22Rv1 (cell line): Measurements from ENCODE around the gene ZBTB21.

Experiments used
- H3K27ac ChIP-seq: fragments of 450-650 bp; 2 replicates; pipeline ENCODE4 v1.5.1; 2017
- ZFX ChIP-seq: fragments of 450-650 bp; IDR thresholded peaks from 2 replicates; pipeline ENCODE4 v1.6.1; 2017; ENCODE audit warnings: antibody characterized with exemption, borderline replicate concordance
- TF ChIP-seq, protein P1 (sequence below): fragments of 450-650 bp; IDR thresholded peaks from 2 replicates; pipeline ENCODE4 v1.5.1; 2017; ENCODE audit warnings: mild to moderate bottlenecking

The ZBTB21 gene

DNA sequence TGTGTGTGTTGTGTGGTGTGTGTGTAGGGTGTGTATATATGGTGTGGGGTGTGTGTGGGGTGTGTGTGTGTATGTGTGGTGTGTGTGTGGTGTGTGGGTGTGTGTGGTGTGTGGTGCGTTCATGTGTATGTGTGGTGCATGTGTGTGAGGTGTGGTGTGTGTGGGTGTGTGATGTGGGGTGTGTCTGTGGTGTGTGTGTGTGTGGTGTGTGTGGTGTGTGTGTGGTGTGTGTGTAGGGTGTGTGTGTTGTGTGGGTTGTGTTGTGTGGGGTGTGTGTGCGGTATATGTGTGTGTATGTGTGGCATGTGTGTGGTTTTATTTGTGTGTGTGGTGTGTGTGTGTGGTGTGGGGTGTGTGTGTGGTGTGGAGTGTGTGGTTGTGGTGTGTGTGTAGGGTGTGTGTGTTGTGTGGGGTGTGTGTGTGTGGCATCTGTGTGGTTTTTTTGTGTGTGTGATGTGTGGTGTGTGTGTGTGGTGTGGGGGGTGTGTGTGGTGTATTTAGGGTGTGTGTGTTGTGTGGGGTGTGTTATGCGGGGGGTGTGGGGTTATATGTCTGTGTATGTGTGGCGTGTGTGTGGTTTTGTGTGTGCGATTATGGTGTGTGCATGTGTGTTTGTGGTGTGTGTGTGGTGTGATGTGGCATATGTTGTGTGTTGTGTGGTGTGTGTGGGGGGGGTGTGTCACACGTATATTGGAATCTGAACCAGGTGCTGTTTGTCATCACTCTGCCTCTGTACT is 17.1 kb upstream of the ZBTB21 start:
- no peak for TF ChIP-seq ZFX
- TF ChIP-seq, protein P1, sequence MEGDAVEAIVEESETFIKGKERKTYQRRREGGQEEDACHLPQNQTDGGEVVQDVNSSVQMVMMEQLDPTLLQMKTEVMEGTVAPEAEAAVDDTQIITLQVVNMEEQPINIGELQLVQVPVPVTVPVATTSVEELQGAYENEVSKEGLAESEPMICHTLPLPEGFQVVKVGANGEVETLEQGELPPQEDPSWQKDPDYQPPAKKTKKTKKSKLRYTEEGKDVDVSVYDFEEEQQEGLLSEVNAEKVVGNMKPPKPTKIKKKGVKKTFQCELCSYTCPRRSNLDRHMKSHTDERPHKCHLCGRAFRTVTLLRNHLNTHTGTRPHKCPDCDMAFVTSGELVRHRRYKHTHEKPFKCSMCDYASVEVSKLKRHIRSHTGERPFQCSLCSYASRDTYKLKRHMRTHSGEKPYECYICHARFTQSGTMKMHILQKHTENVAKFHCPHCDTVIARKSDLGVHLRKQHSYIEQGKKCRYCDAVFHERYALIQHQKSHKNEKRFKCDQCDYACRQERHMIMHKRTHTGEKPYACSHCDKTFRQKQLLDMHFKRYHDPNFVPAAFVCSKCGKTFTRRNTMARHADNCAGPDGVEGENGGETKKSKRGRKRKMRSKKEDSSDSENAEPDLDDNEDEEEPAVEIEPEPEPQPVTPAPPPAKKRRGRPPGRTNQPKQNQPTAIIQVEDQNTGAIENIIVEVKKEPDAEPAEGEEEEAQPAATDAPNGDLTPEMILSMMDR: no peak
- no peak overlapping the region for H3K27ac ChIP-seq

DNA sequence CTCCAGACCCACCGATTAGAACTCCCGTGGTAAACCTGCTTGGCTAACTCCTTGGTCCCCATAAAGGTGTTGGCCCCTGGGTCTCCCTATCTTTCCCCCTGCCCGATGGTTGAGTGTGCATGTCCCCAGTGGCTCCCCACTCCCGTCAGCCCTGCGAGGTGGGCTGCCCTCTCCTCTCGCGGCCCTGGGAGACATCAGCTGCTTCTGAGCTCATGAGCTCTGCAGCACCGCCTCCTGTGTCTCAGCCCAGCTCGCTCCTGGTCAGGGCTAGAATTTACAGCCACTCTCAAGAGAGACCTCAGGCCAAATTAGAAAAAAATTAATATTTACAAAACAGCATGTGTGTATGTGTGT is 15.9 kb upstream of the ZBTB21 start:
- TF ChIP-seq, protein P1: no peak
- TF ChIP-seq ZFX: no peak
- H3K27ac ChIP-seq: no peak overlapping the region

DNA sequence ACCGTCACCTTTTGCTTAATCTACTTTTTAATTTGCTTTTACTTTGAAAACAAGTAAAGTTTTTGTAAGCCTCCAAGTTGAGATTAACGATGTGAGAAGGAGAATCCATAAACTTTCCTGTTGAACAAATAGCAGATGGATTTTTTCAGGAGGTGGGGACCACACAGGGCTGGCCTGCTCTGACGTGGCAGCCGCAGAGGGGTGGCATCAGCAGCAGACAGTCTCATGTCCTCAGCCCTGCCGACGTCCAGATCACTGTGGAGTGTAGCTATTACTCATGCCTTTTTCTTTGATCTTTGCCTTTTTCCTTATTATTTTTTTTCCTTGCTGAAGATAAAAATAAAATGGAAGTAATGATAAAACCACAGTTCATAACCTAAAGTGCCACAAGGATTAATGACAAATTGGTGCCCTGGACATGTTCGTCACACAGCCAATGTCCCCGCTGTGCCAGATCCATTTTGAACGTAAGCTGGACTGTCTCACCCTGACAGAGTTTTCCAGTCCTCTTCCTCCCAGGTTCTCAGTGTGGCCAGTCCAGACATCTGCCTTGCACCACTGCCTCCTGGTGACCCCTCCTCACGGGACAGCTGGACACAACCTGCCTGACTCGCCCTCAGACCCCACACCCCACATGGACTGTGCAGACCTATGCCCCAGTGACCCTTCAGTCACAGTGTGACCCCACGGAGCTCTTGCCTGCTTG is 15.4 kb upstream of the ZBTB21 start:
- H3K27ac ChIP-seq: no peak overlapping the region

DNA sequence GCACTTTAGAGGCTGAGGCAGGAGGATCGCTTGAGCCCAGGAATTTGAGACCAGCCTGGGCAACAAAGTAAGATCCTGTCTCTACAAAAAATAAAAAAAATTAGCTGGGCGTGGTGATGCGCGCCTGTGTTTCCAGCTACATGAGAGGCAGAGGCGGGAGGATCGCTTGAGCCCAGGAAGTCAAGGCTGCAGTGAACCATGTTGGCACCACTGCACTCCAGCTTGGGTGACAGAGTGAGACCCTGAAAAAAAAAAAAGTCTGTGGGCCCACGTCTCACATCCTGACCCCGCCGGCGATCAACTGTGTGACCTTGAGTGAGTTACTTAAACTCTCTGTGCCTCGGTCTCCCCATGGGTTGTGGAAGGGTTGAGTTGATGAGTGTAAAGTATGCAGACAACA is 12.7 kb upstream of the ZBTB21 start:
- TF ChIP-seq, protein P1: no peak
- no peak for TF ChIP-seq ZFX

More for the DNA sequence above, 15.4 kb upstream of the ZBTB21 start:
- TF ChIP-seq, protein P1: no peak
- TF ChIP-seq ZFX: no peak

DNA sequence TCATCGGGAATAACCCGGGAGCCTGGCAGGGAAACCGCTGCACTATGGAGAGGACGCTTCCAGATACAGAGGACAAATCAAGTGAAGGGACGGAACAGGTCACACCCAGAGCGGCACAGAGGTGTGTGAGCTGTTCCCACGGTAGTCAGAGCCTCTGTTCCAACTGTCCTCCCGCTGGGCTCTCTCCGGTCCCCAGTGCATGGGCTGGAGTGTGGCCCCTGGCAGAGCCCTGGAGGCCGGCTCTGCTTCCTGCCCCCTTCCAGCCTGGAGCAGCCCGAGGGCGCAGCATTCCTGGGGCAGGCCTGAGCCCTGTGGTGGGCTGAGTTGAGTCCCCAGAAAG is 11.9 kb upstream of the ZBTB21 start:
- no peak overlapping the region for H3K27ac ChIP-seq
- no peak for TF ChIP-seq ZFX
- TF ChIP-seq, protein P1: no peak

More for the DNA sequence above, 12.7 kb upstream of the ZBTB21 start:
- no peak overlapping the region for H3K27ac ChIP-seq

DNA sequence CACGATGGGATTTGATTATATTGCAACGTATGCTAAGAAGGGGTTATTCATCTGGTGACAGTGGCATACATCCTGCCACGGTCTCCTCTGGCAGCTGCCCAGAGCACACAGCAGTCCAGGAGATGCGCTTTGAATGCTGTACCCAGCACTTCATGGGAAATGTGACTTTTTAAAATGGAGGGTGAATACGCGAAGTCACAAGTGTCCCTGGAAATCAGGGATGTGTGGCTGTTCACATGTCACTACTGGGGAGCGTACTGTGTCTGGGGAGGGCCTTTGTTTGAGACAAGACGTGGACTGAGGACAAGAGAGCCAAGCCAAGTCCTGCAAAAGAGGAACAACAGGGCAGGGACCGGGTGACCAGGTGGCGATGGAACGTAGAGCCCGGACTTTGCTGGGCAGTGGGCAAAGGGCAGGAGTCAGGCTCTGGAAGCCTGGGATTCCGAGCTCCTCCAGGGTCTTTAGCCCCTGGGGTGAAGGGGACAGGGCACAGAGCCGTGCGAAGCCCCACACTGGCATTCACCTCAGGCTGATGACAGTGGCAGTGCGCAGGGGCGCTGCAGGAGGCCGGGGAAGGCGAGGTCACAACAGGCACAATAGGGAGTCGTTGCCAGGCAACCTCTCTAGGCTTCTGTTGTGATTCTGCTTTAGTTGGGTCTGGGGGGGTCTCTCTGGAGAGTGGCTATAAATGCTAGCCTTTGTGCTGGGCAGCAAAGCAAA is 11.4 kb upstream of the ZBTB21 start:
- H3K27ac ChIP-seq: no peak overlapping the region
- TF ChIP-seq, protein P1: no peak
- TF ChIP-seq ZFX: no peak

DNA sequence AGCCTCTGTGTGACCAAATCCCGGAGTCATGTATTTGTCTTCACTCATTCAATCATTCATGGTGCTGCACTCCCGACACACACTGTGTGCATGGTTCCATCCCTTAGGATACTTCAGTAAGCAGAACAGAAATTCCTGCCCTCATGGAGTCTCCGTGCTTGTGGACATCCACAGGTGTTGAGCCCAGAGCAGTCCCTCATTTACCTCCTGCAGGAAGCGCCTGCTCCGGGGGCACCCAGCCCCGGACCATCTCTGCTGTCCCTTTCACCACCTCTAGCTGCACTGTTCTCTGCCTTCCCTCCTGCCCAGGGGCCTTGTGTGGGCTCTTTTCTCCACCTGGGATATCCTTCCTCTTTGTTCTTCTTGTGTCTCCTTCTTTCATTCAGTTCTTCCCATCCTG is 9.5 kb upstream of the ZBTB21 start:
- H3K27ac ChIP-seq: no peak overlapping the region
- no peak for TF ChIP-seq ZFX
- TF ChIP-seq, protein P1: no peak
